NCI-H2081 (cell line): ENCODE data around the gene RFX4.
"Not testable (repeated sequence)": the region's sequence is repeated elsewhere in the genome, so short reads cannot be mapped to it uniquely, and the experiment has no call there.

Experiments
- DNase-seq, 2 experiments: peaks; one replicate each; lab custom pipeline; 2025; lab: John Stamatoyannopoulos, UW

The RFX4 gene

DNA sequence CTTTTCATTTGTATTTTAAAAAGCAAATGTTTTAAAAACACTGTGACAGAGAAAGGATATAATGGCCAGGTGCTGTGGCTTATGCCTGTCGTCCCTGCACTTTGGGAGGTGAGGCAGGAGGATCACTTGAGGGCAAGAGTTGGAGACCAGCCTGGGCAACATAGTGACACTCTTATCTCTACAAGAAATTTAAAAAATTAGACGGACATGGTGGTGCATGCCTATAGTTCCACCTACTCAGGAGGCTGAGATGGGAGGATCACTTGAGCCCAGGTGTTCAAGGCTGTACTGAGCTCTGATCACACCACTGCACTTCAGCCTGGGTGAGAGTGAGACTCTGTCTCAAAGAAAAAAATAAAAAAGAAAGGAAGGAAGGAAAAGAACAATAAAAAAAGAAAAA is 7.8 kb downstream of the RFX4 start:
- no peak for DNase-seq

GRCh38 chr12:106594447-106594846 is 11.6 kb downstream of the RFX4 start:
- no peak for DNase-seq

DNA sequence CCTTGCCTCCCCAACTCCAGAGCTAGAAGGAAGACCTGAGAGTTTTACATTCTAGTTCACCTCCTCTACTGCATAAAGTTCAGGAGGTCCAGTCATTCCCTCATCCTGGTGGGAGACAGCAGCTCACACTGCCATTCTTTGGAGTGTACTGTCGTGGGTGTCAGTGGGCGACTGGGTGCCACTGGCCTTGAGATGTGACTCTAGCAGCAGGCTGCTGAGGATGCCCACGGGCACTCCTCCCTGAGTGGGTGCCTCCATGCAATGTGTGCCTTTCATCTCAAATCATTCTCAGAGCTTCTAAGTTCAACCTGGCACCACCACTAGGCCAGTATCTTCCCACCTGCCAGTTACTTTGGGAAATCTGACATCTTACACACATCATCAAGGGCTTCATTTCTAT is 12.5 kb downstream of the RFX4 start:
- no peak for DNase-seq

GRCh38 chr12:106598003-106598402 is 15.2 kb downstream of the RFX4 start:
- DNase-seq, result no peak

- no peak for DNase-seq
Measured at GRCh38 chr12:106599302-106599701, 16.5 kb downstream of the RFX4 start.

- DNase-seq, result no peak
Measured at GRCh38 chr12:106600503-106600902, 17.7 kb downstream of the RFX4 start.

DNA sequence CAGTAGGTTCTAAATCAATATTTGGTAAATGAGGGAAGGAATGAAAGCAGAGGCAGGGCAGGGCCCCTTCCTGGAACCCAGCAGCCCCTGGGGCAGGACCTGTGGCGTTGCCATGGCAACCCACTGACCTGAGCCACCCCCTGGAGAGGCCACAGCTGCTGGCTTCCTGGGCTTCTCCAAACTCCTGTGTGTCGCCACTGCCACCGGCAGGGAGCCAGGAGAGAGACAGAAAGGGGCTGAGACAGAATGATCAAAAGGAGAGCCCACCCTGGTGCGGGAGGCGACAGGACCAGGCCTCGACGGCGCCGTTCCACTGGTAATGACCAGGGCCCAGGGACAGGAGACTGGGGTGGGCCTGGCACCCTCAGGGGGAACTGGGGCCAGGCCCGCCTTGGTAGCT is 18.2 kb downstream of the RFX4 start:
- peak in 1 of 2 experiments; percentile 25 for DNase-seq

GRCh38 chr12:106601496-106601895 is 18.7 kb downstream of the RFX4 start:
- DNase-seq, result no peak

- no peak for DNase-seq
Measured at GRCh38 chr12:106602076-106602475, 19.3 kb downstream of the RFX4 start.

- DNase-seq, result no peak
Measured at GRCh38 chr12:106605254-106605653, 22.4 kb downstream of the RFX4 start.

DNA sequence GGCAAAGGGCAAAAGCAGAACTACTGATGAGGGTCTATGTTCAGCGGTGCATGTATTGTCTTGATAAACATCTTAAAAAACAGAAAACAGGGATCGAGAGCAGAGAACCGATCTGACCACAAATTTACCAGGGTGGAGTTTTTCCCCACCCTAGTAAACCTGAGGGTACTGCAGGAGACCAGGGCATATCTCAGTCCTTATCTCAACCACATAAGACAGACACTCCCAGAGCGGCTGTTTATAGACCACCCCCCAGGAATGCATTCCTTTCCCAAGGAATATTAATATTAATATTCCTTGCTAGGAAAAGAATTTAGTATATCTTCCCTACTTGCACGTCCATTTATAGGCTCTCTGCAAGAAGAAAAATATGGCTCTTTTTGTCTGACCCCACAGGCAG is 37.8 kb downstream of the RFX4 start:
- not testable (repeated sequence) for DNase-seq

- DNase-seq, result no peak
Measured at GRCh38 chr12:106625976-106626375, 43.2 kb downstream of the RFX4 start.

GRCh38 chr12:106629797-106630659 is 47.2 kb downstream of the RFX4 start:
- DNase-seq, result no peak

DNA sequence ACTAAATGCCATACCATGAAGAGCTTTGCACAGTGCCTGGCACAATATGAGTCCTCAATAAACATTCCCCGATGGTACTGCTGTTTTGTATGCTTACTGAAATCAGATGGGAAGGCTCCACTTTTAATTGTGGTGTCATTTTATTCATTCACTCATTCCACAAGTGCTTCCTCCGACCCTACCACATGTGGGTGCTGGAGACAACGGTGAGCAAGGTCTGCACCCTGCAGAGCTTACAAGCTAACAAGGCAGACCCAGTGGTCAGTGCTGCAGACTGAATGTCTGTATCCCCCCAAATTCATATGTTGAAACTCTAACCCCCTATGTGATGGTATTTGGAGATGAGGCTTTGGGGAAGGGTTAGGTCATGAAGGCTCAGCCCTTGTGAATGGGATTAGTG is 48.3 kb downstream of the RFX4 start:
- no peak for DNase-seq

GRCh38 chr12:106631797-106632196 is 49.0 kb downstream of the RFX4 start:
- no peak for DNase-seq

DNA sequence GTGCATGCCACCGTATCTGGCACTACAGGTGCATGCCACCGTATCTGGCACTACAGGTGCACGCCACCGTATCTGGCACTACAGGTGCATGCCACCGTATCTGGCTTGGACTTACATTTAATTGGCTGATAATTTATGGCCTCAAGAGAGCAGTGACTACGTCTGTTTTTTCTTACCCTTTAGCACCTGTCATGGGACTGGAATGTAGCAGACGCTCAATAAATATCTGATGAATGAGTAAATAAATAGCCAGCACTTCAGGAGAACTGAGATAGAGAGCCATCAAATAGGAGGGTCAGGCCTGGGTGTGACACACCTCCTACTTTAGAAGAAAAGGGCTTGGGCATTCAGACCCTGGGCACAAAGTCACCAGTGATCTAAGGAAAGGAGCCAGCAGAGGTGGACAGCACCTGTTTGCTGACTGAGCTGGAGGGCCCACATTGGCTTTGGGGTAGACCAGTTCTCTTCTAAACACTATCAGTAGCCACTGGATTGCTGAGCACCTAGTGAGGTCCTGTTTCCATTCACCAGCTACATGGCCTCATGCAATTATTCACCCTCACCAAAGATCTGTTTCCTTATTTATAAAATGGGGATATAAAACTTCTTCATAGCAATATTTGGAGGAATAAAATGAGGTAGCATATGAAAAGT is 50.1 kb downstream of the RFX4 start:
- no peak for DNase-seq

- no peak for DNase-seq
Measured at GRCh38 chr12:106633451-106633823, 50.6 kb downstream of the RFX4 start.

GRCh38 chr12:106634206-106634605 is 51.4 kb downstream of the RFX4 start:
- no peak for DNase-seq

DNA sequence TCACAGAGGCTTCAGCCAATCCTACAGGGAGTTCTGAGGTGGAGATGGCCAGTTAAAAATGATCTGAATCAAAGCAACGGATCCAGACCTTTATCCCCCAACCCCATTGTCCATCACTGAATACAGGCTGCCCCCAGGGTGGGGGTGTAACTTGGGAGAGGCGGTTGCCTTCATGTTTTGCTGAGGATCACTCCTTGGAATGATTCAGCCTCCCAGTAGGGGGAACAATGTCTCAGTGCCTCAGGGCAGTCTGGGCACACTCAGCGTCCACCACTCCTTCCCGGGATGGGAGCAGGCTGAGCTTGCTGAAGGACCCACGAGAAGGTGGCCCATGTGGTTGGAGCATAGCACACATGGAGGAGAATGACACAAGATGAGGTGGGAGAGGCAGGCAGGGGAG is 60.2 kb downstream of the RFX4 start:
- DNase-seq, result no peak

- DNase-seq, result no peak
Measured at GRCh38 chr12:106644335-106645073, 61.7 kb downstream of the RFX4 start.

DNA sequence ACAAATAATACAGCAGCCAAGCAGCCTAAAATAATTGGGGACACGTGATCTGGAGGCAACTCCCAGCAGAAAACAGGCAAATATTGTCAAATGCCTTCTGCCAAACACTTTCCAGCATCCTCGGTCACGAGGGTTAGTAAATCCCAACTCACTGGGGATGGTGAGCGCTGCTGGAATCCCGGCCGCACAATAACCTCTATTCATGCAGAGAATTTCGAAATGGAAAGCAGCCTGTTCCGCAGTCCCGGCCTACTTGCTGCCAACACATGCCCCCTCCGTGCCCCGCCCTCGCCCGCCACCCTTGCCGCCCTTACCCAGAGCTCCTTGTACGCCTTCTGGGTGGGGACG is 62.2 kb downstream of the RFX4 start:
- peak; percentile 40 to 69 for DNase-seq

DNA sequence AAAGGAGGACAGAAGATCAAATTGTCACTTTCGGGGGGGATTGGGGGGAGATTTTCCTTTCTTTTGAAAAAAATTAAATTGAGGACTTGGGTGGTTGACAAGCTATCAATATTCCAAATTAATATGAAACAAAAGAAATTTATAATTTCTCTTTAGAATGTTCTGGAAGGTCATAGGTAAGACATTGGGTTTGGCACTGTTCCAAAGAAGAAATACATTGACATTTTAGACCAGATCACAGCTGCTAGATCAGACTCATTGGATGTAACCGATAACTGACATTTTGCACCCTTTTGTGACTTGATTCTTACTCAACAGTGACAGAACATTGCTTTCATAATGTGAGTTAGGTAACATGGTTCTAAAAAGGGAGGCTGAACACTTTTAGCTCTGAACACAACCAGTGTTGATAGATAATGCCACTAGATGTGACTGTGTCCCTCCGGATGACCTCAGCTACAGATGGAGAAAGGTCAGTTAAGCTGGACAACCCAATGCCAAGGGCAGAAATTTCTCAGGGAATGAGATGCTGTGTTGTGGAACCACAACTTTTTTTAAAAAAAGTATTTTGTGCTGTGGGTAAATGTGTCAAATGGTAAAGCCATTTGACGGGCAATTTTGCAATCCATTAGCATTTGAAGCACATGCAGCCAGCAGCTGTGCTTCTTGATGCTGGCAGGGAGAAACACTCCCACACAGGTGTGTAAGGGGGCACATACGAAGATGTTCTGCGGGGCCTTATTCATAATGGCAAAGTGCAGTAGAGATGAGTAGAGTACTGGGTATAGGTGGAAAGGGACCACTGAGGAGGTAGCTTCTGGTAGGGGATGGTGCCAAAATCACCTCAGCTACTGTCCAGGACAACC is 62.9 kb downstream of the RFX4 start:
- no peak for DNase-seq
